Measurements from ENCODE around the gene EPN2.

EPN2 gene

DNA sequence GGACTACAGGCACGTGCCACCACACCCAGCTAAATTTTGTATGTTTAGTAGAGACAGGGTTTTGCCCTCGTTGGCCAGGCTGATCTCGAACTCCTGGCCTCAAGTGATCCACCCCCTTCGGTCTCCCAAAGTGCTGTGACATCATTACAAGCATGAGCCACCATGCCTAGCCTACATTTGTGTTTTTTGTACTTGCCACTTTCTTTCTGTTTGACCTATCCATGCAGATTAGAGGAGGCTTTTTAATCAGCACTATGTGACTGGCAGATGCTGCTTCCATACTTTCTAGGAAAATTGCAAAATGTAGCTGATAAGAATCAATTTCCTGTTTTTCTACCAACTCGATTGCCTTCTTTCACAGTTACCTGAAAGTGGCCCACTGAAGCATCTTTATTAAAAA, 68.1 kb downstream of the EPN2 start:
- H4K8ac ChIP-seq (ENCODE audit: low read length), result no peak overlapping the region
- H2AFZ ChIP-seq (ENCODE audit: low read depth, low read length), result no peak overlapping the region
- no peak overlapping the region for H4K91ac ChIP-seq (ENCODE audit: low read length)
- H2BK5ac ChIP-seq (ENCODE audit: low read depth, low read length, poor library complexity, severe bottlenecking), result no peak overlapping the region
- H2BK12ac ChIP-seq (ENCODE audit: low read length in 2 of 2), result no peak overlapping the region
- H3K23ac ChIP-seq (ENCODE audit: low read length in 2 of 2), result no peak overlapping the region
- H3K14ac ChIP-seq (ENCODE audit: low read length in 2 of 2), result no peak overlapping the region
- peaks cover 30 to 52% of the 10 kb centered on the region in 2 experiments for H3K36me3 ChIP-seq (ENCODE audit: control insufficient read depth in 1 of 2, insufficient read depth in 2 of 2, low read depth in 1 of 2, low read length in 2 of 2)
- H3K9me3 ChIP-seq (ENCODE audit: control insufficient read depth, low read length), result no peaks in the 10 kb centered on the region
- no peak overlapping the region for H2BK120ac ChIP-seq (ENCODE audit: low read depth, low read length)
- no peak for DNase-seq
- peaks cover 26% of the 10 kb centered on the region for H3K4me1 ChIP-seq (ENCODE audit: control insufficient read depth, insufficient read depth, low read depth, low read length)
- no peak overlapping the region for H3K4me2 ChIP-seq (ENCODE audit: low read length, poor library complexity, severe bottlenecking)
- H3K9ac ChIP-seq (ENCODE audit: low read length), result no peak overlapping the region
- no peak overlapping the region for H2BK15ac ChIP-seq (ENCODE audit: low read depth, poor library complexity, severe bottlenecking)
- H3K27ac ChIP-seq (ENCODE audit: low read length, poor library complexity, severe bottlenecking), result no peak overlapping the region
- no peak overlapping the region for H2AK5ac ChIP-seq (ENCODE audit: low read length, severe bottlenecking)
- 89% methylated on average over 5 of the region's 5 CpGs for whole genome bisulfite sequencing
- no peak overlapping the region for H3K4ac ChIP-seq (ENCODE audit: low read depth in 1 of 2, low read length in 2 of 2)
- no peak overlapping the region for H3K18ac ChIP-seq (ENCODE audit: low read depth in 1 of 2, low read length in 2 of 2)
- peaks cover 37% of the 10 kb centered on the region for H3K79me1 ChIP-seq (replicated peaks; ENCODE audit: low read length, poor library complexity, severe bottlenecking)
- no peaks in the 10 kb centered on the region for H3K27me3 ChIP-seq (ENCODE audit: control insufficient read depth in 1 of 2, insufficient read depth in 1 of 2, low read length in 2 of 2)
- no peak overlapping the region for H3K4me3 ChIP-seq (ENCODE audit: insufficient read depth in 1 of 2, low read depth in 1 of 2, low read length in 2 of 2)

DNA sequence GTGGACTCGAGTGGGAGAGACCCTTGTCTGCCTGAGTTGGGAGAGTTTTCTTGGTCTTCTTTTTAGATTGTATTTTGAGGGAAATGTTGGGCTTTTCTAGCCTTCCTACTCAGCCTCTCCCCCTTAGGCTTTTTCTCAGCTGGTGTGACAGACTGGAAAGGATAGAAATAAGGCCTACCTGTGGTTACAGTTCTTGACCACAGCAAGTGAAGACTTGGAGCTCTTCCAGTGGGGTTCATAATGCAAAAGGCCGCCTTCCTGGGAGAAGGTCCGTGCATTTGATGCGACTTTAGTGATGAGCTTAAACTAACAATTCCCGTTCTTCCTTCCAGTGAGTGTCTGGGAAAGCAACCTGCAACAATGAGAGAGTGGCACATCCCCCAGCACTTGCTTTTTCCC, 68.6 kb downstream of the EPN2 start:
- no peak overlapping the region for H2BK12ac ChIP-seq (ENCODE audit: low read length in 2 of 2)
- H2BK120ac ChIP-seq (ENCODE audit: low read depth, low read length), result no peak overlapping the region
- no peak overlapping the region for H3K23ac ChIP-seq (ENCODE audit: low read length in 2 of 2)
- no peak overlapping the region for H3K4ac ChIP-seq (ENCODE audit: low read depth in 1 of 2, low read length in 2 of 2)
- no peak overlapping the region for H4K91ac ChIP-seq (ENCODE audit: low read length)
- no peak overlapping the region for H4K8ac ChIP-seq (ENCODE audit: low read length)
- no peaks in the 10 kb centered on the region for H3K9me3 ChIP-seq (ENCODE audit: control insufficient read depth, low read length)
- no peak overlapping the region for H3K4me2 ChIP-seq (ENCODE audit: low read length, poor library complexity, severe bottlenecking)
- no peak overlapping the region for H3K4me3 ChIP-seq (ENCODE audit: insufficient read depth in 1 of 2, low read depth in 1 of 2, low read length in 2 of 2)
- no peak overlapping the region for H3K27ac ChIP-seq (ENCODE audit: low read length, poor library complexity, severe bottlenecking)
- no peaks in the 10 kb centered on the region for H3K27me3 ChIP-seq (ENCODE audit: control insufficient read depth in 1 of 2, insufficient read depth in 1 of 2, low read length in 2 of 2)
- H3K79me1 ChIP-seq (replicated peaks; ENCODE audit: low read length, poor library complexity, severe bottlenecking), result peaks cover 34% of the 10 kb centered on the region
- H2AK5ac ChIP-seq (ENCODE audit: low read length, severe bottlenecking), result no peak overlapping the region
- H3K4me1 ChIP-seq (ENCODE audit: control insufficient read depth, insufficient read depth, low read depth, low read length), result peaks cover 26% of the 10 kb centered on the region
- H3K14ac ChIP-seq (ENCODE audit: low read length in 2 of 2), result no peak overlapping the region
- 93% methylated on average over 5 of the region's 5 CpGs for WGBS
- H2BK15ac ChIP-seq (ENCODE audit: low read depth, poor library complexity, severe bottlenecking), result no peak overlapping the region
- no peak overlapping the region for H3K9ac ChIP-seq (ENCODE audit: low read length)
- no peak overlapping the region for H2AFZ ChIP-seq (ENCODE audit: low read depth, low read length)
- peaks cover 28 to 54% of the 10 kb centered on the region in 2 experiments for H3K36me3 ChIP-seq (ENCODE audit: control insufficient read depth in 1 of 2, insufficient read depth in 2 of 2, low read depth in 1 of 2, low read length in 2 of 2)
- no peak overlapping the region for H2BK5ac ChIP-seq (ENCODE audit: low read depth, low read length, poor library complexity, severe bottlenecking)
- H3K18ac ChIP-seq (ENCODE audit: low read depth in 1 of 2, low read length in 2 of 2), result no peak overlapping the region
- DNase-seq, result no peak

DNA sequence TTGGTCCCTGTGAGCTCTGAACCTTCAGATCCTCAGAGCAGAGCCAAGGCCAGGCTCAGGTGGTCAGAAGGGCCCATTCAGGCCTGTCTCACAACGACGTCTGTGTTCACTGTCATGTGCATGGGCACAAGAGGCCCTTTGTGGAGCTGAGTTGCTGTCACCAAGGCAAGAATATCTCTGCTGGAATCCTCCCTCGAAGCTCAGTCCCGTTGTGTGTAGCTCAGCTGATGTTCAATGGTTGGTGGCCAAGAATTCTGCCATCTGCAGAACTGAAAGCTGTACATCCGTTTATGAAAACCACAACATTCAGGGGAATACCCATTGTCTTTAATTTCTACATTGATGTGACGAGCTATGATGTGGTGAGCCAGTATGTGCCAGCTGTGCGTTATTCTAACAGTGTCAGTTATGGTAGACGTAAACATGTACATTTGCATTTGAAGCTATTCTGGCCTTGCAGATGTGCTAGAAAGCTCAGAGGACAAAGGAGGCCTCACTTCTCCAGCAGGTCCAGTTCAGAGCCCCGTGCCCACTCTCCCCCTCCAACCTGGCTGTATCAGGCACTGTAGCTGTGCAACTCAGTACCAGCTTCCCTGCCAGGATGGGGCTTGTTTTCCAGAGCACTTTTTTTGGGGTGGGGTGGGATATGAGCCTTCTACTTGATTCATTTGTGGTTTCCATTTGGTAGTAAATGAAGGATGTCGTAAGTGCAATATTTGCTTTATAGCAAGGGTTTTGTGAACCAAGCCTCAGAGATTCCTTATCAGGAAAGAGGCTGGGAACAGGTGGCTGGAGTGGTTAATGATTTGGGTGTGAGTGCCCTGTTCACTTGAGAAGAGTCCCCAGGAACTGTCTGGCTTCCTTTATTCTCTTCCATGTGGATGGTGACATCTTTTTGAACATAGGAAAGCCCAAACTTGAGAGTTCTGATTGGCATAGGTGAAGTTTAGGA, 69.3 kb downstream of the EPN2 start:
- no peaks in the 10 kb centered on the region for H3K27me3 ChIP-seq (ENCODE audit: control insufficient read depth in 1 of 2, insufficient read depth in 1 of 2, low read length in 2 of 2)
- no peaks in the 10 kb centered on the region for H3K9me3 ChIP-seq (ENCODE audit: control insufficient read depth, low read length)
- no peak overlapping the region for H3K4me3 ChIP-seq (ENCODE audit: insufficient read depth in 1 of 2, low read depth in 1 of 2, low read length in 2 of 2)
- peaks cover 28% of the 10 kb centered on the region for H3K4me1 ChIP-seq (ENCODE audit: control insufficient read depth, insufficient read depth, low read depth, low read length)
- H2AFZ ChIP-seq (ENCODE audit: low read depth, low read length), result no peak overlapping the region
- DNase-seq, result no peak
- no peak overlapping the region for H4K91ac ChIP-seq (ENCODE audit: low read length)
- no peak overlapping the region for H2BK120ac ChIP-seq (ENCODE audit: low read depth, low read length)
- no peak overlapping the region for H3K23ac ChIP-seq (ENCODE audit: low read length in 2 of 2)
- H3K79me1 ChIP-seq (replicated peaks; ENCODE audit: low read length, poor library complexity, severe bottlenecking), result peaks cover 33% of the 10 kb centered on the region
- no peak overlapping the region for H3K4me2 ChIP-seq (ENCODE audit: low read length, poor library complexity, severe bottlenecking)
- peaks cover 28 to 54% of the 10 kb centered on the region in 2 experiments for H3K36me3 ChIP-seq (ENCODE audit: control insufficient read depth in 1 of 2, insufficient read depth in 2 of 2, low read depth in 1 of 2, low read length in 2 of 2)
- no peak overlapping the region for H2BK5ac ChIP-seq (ENCODE audit: low read depth, low read length, poor library complexity, severe bottlenecking)
- H3K18ac ChIP-seq (ENCODE audit: low read depth in 1 of 2, low read length in 2 of 2), result no peak overlapping the region
- no peak overlapping the region for H2AK5ac ChIP-seq (ENCODE audit: low read length, severe bottlenecking)
- H2BK15ac ChIP-seq (ENCODE audit: low read depth, poor library complexity, severe bottlenecking), result no peak overlapping the region
- no peak overlapping the region for H3K14ac ChIP-seq (ENCODE audit: low read length in 2 of 2)
- H3K4ac ChIP-seq (ENCODE audit: low read depth in 1 of 2, low read length in 2 of 2), result no peak overlapping the region
- H4K8ac ChIP-seq (ENCODE audit: low read length), result no peak overlapping the region
- WGBS, result 95% methylated on average over 9 of the region's 10 CpGs
- H3K27ac ChIP-seq (ENCODE audit: low read length, poor library complexity, severe bottlenecking), result no peak overlapping the region
- no peak overlapping the region for H2BK12ac ChIP-seq (ENCODE audit: low read length in 2 of 2)
- no peak overlapping the region for H3K9ac ChIP-seq (ENCODE audit: low read length)

DNA sequence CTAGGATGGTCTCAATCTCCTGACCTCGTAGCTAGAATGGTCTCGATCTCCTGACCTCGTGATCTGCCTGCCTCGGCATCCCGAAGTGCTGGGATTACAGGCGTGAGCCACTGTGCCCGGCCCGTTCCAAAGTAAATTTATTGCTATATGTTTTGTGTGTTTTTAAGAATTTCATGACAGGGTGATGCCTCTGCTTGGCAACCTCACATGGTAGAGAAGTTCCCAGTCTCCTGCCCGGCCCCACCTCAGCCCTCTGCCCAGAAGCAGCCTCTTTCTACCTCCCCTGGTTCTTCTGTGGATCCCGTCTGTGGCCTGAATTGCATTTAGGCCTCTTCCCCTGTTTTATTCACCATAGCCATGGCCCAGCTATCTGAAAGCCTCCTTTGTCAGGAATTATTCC, 70.4 kb downstream of the EPN2 start:
- peaks cover 29% of the 10 kb centered on the region for H3K4me1 ChIP-seq (ENCODE audit: control insufficient read depth, insufficient read depth, low read depth, low read length)
- H3K14ac ChIP-seq (ENCODE audit: low read length in 2 of 2), result no peak overlapping the region
- no peak overlapping the region for H3K9ac ChIP-seq (ENCODE audit: low read length)
- no peak overlapping the region for H3K18ac ChIP-seq (ENCODE audit: low read depth in 1 of 2, low read length in 2 of 2)
- H2AFZ ChIP-seq (ENCODE audit: low read depth, low read length), result no peak overlapping the region
- no peak overlapping the region for H2AK5ac ChIP-seq (ENCODE audit: low read length, severe bottlenecking)
- peaks cover 32% of the 10 kb centered on the region for H3K79me1 ChIP-seq (replicated peaks; ENCODE audit: low read length, poor library complexity, severe bottlenecking)
- H2BK120ac ChIP-seq (ENCODE audit: low read depth, low read length), result no peak overlapping the region
- DNase-seq, result no peak
- H2BK12ac ChIP-seq (ENCODE audit: low read length in 2 of 2), result no peak overlapping the region
- H4K91ac ChIP-seq (ENCODE audit: low read length), result no peak overlapping the region
- no peak overlapping the region for H4K8ac ChIP-seq (ENCODE audit: low read length)
- no peak overlapping the region for H3K4ac ChIP-seq (ENCODE audit: low read depth in 1 of 2, low read length in 2 of 2)
- H2BK15ac ChIP-seq (ENCODE audit: low read depth, poor library complexity, severe bottlenecking), result no peak overlapping the region
- H3K36me3 ChIP-seq (ENCODE audit: control insufficient read depth in 1 of 2, insufficient read depth in 2 of 2, low read depth in 1 of 2, low read length in 2 of 2), result peaks cover 31 to 62% of the 10 kb centered on the region in 2 experiments
- H3K9me3 ChIP-seq (ENCODE audit: control insufficient read depth, low read length), result no peaks in the 10 kb centered on the region
- no peaks in the 10 kb centered on the region for H3K27me3 ChIP-seq (ENCODE audit: control insufficient read depth in 1 of 2, insufficient read depth in 1 of 2, low read length in 2 of 2)
- no peak overlapping the region for H3K23ac ChIP-seq (ENCODE audit: low read length in 2 of 2)
- no peak overlapping the region for H3K4me3 ChIP-seq (ENCODE audit: insufficient read depth in 1 of 2, low read depth in 1 of 2, low read length in 2 of 2)
- no peak overlapping the region for H2BK5ac ChIP-seq (ENCODE audit: low read depth, low read length, poor library complexity, severe bottlenecking)
- H3K27ac ChIP-seq (ENCODE audit: low read length, poor library complexity, severe bottlenecking), result no peak overlapping the region
- WGBS, result 97% methylated on average over 10 of the region's 10 CpGs
- no peak overlapping the region for H3K4me2 ChIP-seq (ENCODE audit: low read length, poor library complexity, severe bottlenecking)

All from mesenchymal stem cell (in vitro differentiated cells and primary cell).